ACHN (cell line): ENCODE data around the gene SLFN14.
A peak's percentile ranks its signal among the peaks of the same experiment; 100 is the strongest.

Experiments
- DNase-seq: peaks from one replicate; pipeline ENCODE4 v3.0.0-alpha.2; 2015
- in situ Hi-C: cut with HindIII; loops from 2 replicates; pipeline ENCODE4 v1.10.0; 2017; ENCODE audit warnings: low sequenced_read_pairs, low pct_ligation_motif_present, low pct_unique_long_range_greater_than_20kb

The SLFN14 gene

GRCh38 chr17:35560703-35561102 lies at the start of gene SLFN14:
Gene SLFN14 (minus strand): TSS chr17:35560819. CDS start chr17:35558062, 2,757 bp downstream.
- in situ Hi-C loops, result no loop called here
- no peak for DNase-seq

GRCh38 chr17:35609831-35610230 lies 49.2 kb upstream of the SLFN14 start:
- DNase-seq, result no peak
- in situ Hi-C loops, result no loop called here

DNA sequence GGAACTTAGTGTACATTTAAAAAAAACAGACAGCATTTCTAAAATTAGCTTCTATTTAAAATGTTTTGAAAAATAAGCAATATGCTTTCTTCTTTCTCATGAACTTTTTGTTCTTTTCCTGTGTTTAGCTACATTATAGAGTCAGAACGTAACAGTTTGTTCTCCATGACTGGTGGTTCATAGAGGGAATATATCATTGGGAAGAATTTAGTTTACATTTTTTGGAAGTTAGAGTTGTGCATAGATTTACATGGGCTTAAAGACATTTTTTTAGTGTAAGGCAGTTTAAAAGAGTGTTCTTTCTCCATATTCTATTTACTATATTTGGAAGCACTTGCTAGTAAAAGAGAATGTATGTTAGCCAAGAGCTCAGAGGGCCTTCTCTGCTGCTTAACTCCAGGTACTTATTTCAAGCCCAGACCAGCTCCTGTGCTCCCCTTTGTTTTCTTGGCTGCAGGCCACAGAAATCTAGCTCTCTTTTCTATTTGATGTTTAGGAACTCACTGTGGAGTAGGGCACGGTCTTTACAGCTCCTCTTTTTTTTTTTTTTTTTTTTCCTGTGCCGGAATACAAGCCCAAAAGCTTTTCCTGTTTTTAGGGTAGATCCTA lies 46.7 kb upstream of the SLFN14 start:
- in situ Hi-C loops, result no loop called here

DNA sequence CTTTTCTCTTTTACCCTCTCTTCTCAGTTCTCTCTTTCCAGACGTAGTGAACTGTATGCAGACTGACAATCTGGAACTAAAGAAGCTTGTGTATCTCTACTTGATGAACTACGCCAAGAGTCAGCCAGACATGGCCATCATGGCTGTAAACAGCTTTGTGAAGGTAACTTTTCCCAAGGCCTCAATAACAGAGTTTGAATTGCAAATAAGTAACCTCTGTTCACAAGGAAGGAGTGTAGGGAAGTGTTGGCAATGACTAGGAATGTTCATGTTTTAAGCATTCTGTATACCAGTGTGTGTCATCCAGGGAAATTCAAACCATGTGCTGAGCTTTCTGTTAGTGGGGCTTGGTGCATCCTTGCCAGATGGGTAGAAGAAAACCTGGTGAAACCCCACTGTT lies 45.1 kb upstream of the SLFN14 start:
- in situ Hi-C loops, result no loop called here

More for the DNA sequence above, 46.7 kb upstream of the SLFN14 start:
- no peak for DNase-seq

DNA sequence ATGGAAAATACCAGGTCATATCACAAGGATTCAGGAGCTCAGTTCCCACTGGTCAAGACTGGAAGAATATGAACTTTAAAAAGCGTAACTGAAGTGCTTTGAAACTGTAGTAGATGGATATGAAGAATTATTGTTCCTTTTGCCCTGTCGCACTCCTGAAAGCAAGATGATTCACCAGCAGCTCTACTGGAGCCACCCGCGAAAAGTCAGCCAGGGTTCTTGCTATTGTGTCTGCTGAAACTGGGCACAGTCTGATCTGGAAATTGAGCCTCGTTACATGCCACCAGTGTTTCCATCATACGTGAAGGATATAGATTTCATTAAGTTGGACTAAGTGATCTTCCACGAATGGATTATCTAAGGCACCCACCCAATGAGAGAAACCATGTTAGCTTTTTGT lies 43.1 kb upstream of the SLFN14 start:
- DNase-seq, result no peak
- in situ Hi-C loops, result no loop called here

More for the DNA sequence above, 45.1 kb upstream of the SLFN14 start:
- no peak for DNase-seq

DNA sequence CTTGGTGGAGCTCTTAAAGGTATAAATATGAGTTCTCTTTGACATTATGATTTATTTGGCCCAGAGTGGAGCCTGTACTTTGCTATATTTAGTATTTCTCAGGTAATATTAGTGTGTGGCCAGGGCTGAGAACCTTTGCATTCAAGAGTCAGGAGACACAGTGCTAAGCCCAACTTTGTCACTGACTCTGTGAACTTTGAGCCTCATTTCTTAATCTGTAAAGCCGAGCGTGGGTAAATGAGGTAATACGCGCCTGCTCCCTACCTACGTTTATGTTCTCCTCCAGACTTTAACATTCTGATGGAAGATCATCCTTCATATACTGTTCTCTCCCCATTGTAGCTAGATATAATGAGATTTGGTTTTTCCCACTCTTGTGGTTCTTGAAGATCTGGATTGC lies 37.0 kb upstream of the SLFN14 start:
- in situ Hi-C loops, result no loop called here
- DNase-seq, result no peak

DNA sequence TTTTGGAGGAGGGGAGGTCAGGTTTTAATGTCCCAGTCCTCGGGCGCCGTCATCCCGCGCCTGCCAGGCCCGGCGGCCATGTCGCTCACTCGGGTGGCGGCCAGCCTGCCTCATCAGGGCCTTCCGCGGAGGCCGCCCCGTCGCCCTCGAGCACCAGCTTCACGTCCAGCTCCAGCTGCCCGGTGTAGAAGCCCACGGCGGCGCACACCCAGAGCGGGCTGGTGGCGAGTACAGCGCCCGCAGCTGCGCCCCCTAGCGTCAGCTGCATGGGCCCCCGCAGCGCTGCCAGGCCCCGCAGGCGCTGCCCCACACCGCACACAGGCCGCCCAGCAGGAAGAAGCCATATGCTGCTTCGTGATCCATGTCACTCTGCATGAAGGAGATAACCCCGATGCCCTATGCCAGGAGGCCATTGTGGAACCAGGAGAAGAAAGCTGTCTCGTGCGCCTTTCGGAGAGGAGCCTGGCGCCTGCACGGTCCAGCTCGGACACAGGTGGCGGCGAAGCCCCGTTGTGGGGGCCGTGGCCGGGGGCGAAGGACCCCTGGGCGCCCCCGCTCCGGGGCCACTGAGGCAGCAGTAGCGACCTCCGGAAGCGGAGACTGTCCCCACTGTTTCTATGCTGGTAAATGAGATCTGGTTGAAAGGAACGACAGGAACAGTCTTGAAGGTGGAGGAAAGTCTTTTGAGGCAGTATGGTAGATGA lies 36.1 kb upstream of the SLFN14 start:
- in situ Hi-C loops, result no loop called here
- no peak for DNase-seq

DNA sequence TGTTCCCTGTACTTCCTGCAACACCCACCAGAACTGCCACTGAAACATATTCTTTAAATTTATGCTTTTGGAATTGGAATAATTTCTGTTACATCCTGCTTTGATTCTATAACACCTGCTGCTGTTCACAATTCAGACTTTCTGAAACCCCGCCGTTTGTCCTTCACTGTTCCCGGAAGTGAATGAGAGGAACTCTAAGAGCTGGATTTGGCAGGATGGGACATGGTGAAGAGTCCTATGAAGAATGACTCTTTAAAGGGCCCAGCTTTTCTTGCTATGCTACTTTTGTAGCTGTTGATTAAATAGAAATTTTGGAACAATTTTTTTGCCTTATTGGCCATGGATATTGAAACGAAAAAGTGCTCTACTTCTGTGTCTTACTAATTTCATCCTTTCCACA lies 35.5 kb upstream of the SLFN14 start:
- in situ Hi-C loops, result no loop called here
- no peak for DNase-seq

DNA sequence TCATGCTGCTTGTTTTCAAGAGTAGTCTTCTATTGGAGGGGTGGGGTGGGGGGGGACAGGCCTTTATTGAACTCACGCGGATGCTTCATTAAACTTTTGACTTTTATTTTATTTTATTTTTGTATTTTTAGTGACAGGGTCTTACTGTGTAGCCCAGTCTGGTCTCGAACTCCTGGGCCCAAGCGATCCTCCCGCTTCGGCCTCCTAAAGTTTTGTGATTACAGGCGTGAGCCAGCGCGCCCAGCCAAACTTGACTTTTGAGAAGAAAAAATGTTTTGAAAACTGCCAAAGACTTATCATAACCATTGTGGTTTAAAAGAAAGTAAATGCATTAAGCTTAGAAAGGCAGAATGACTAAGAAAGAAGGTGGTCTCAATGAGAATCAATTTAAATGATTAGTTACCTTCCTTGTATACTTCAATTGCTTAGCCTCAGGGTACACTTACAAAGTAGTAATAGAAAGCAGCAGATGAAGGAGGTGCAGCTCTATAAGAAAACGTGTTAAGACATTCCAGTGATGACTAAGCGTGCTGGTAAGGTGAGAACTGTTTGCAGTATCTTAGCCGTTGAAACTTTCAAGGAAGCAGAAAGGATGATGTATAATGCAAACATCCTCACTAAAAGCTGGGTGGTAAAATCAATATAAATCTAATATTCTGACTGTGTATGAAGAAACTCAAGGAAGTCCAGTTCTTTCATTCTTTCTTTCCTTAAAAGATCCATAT lies 27.7 kb upstream of the SLFN14 start:
- in situ Hi-C loops, result no loop called here
- peak; percentile 88 for DNase-seq

- peak; percentile 96 for DNase-seq
- in situ Hi-C loops, result no loop called here
Measured at GRCh38 chr17:35587074-35587961, 26.7 kb upstream of the SLFN14 start, which contains the start of gene AP2B1. Gene AP2B1 (plus strand): TSS chr17:35587322. CDS start chr17:35594031, 6,709 bp downstream.

- no peak for DNase-seq
- in situ Hi-C loops, result no loop called here
Measured at GRCh38 chr17:35586569-35587073, 26.0 kb upstream of the SLFN14 start.

DNA sequence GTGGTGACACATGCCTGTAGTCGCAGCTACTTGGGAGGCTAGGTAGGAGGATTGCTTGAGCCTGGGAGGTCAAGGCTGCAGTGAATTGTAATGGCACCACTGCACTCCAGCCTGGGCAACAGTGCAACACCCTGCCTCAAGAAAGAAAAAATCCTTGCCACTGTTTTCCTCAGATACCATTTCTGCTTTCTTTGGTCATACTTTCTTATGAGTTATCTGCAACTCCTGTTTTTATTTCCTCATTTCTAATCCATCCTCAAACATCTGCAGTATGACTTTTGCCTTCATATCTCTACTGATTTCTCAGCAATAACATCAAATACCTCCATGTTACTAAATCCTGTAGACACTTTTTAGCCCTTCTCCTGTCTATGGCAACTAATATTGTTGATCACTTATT lies 23.4 kb upstream of the SLFN14 start:
- DNase-seq, result no peak
- in situ Hi-C loops, result no loop called here

- in situ Hi-C loops, result no loop called here
- no peak for DNase-seq
Measured at GRCh38 chr17:35578929-35579432, 18.4 kb upstream of the SLFN14 start.

DNA sequence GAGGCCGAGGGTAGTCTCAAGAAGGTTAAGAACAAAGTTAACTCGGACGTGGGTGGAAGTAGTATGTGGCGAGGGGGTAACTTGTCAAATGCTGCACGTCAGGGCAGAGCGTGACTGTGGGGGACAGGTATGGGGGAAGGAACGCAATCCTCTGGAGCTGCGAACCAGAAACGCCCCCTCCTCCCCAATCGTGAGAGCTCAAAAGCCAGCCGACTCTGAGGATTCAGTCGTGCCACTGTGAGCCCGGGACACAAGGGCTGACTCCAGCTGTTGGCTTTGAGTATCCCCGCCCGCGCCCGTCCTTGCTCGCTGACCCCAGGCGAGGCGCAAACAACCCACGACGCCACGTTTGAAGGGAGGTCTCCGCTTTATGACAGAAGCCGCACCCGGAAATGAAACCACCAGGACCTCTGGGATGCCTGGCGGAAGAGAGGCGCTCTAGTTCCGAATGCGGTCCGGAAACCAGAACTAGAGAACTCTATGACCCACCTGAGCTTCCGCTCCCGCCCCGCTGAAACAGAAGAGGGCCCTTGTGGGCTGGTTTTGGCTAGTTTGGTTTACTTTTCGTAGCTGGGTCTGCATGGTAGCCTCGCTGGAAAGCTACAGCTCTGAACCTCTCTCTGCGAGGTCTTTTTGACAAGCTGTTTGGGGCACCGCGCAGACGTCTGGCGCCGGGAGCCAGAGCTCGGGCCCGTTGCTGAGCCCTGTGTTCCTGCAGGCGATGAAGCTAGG lies 17.7 kb upstream of the SLFN14 start, which contains the start of gene PEX12:
Gene PEX12, minus strand, starts transcription at position 375 of the 732 bp plus-strand sequence. CDS start 550 bp downstream, outside the sequence.
- in situ Hi-C loops, result no loop called here
- DNase-seq, result peak; percentile 81

DNA sequence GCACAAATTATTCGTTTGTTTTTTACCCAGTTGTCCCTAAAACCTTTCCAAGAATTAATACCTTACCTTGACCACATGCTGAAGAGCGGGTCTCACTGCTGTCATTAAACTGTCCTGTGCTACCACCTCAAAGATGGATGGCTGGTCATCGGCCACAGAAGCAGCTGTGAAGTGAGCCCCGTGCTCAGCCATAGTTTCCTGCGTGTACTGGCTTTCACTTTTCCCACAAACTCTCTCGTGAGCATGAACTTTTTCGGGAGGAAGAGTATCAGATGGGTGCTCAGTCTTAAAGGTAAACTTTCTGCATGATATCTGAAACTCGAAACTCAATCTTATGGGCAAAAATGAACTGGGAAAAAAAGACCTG lies 17.2 kb upstream of the SLFN14 start:
- DNase-seq, result peak; percentile 18
- in situ Hi-C loops, result no loop called here

DNA sequence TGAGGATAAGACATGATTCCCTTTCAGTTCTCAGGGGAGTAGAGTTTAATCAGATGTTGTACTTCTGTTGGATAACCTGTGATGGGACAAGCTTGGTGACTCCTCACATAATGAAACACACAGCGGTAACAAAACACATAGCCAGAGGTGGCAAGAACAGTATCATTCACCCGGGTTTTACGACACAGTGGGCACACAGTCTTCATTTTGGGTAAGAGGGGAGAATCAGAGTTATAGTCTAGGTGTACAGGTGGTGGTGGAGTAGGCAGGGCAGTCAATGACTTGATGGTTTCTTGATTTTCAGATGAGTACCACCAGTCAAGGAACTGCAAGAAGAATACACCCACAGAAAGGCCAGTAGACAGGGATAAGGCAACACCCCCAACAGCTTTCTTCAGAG lies 15.1 kb upstream of the SLFN14 start:
- in situ Hi-C loops, result no loop called here
- DNase-seq, result no peak

GRCh38 chr17:35569405-35569804 lies 8.8 kb upstream of the SLFN14 start:
- DNase-seq, result no peak
- in situ Hi-C loops, result no loop called here

DNA sequence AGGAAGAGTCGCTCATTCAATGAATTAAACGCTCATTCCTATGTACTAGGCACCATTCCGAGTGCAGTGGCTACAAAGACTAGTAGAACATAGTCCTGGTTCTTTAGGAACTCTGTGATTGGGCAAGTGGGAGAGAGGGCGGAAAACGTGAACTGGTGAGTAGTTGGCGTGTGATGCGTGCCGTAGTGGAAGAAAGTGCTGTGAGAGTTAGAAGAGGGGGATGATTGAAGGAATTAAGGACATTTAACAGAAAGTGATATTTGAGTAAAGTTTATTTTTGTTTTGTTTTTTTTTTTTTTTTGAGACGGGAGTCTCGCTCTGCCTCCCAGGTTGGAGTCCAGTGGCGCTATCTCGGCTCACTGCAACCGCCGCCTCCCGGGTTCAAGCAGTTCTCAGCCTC lies 7.9 kb upstream of the SLFN14 start:
- in situ Hi-C loops, result no loop called here
- peak; percentile 47 for DNase-seq
